ENCODE results near the gene HIGD2B. TPM values are rescaled to one million over a fixed set of nuclear protein-coding genes. Genes with fewer than 3 reads are reported as not detected.

HIGD2B gene
- polyA plus RNA-seq, 2 of the 4 experiments (the other 2 are of a cell fraction) = not detected

- no peak for FAIRE-seq
- H3K4me2 ChIP-seq = no peak overlapping the region
- H3K9me3 ChIP-seq = no peaks in the 10 kb centered on the region
- H3K27ac ChIP-seq = no peak overlapping the region
- no peak for ATAC-seq
- H3K4me1 ChIP-seq = no peaks in the 10 kb centered on the region
- ChIA-PET CTCF (interaction anchor here (0.7 to 8.6 kb wide), 4 partner anchors 9 to 534 kb away, joined by 3 to 71 read pairs (median 4); no protein-coding TSS in a partner anchor), POLR2A (interaction anchor here (1.0 kb wide), 1 partner anchor 46 kb away, joined by 3 read pairs; the partner anchor contains the start of genes BBS4 and HIGD2B)
- no peak overlapping the region for H3K4me3 ChIP-seq
- no peak for DNase-seq (ENCODE audit: low read depth in 1 of 2, low spot score in 1 of 2)
- no peak for TF ChIP-seq CBX2 (IDR thresholded peaks at IDR 0.05; ENCODE audit: borderline replicate concordance, low read depth)
- no peak for TF ChIP-seq NR3C1 (IDR thresholded peaks at IDR 0.05)
- TF ChIP-seq EP300 (IDR thresholded peaks at IDR 0.05) = no peak
- no peak for TF ChIP-seq CBX8 (IDR thresholded peaks at IDR 0.05)
- TF ChIP-seq ELK1 (IDR thresholded peaks at IDR 0.05; ENCODE audit: low read depth, low read length) = no peak
- no peak for TF ChIP-seq CHD4 (IDR thresholded peaks at IDR 0.05; ENCODE audit: borderline replicate concordance)
- TF ChIP-seq CHD2 (IDR thresholded peaks at IDR 0.05; ENCODE audit: low read length, partially characterized antibody) = no peak
- no peak for TF ChIP-seq RFX5 (IDR thresholded peaks at IDR 0.05)
- TF ChIP-seq ZSCAN20 (CRISPR knock-in tag; IDR thresholded peaks at IDR 0.05) = no peak
- no peak for TF ChIP-seq REST (IDR thresholded peaks at IDR 0.05)
- no peak for TF ChIP-seq RARB (CRISPR knock-in tag; IDR thresholded peaks at IDR 0.05)
- no peak for TF ChIP-seq RAD21 (conservative IDR thresholded peaks at IDR 0.05 in 1 of 2, IDR thresholded peaks at IDR 0.05 in 1 of 2)
- TF ChIP-seq NPAS2 (CRISPR knock-in tag; IDR thresholded peaks at IDR 0.05; ENCODE audit: borderline replicate concordance) = no peak
- TF ChIP-seq BCL3 (IDR thresholded peaks at IDR 0.05) = no peak
- TF ChIP-seq JUN (IDR thresholded peaks at IDR 0.05) = no peak
- TF ChIP-seq MYC (IDR thresholded peaks at IDR 0.05; ENCODE audit: borderline replicate concordance, low read length) = no peak
- TF ChIP-seq CTCF (IDR thresholded peaks at IDR 0.05) = no peak
- TF ChIP-seq CEBPB (IDR thresholded peaks at IDR 0.05) = no peak
- no peak for TF ChIP-seq HOXA7 (CRISPR knock-in tag; IDR thresholded peaks at IDR 0.05)
- no peak for TF ChIP-seq FOSL2 (IDR thresholded peaks at IDR 0.05)
- no peak for TF ChIP-seq FOSL2 (CRISPR knock-in tag; IDR thresholded peaks at IDR 0.05)
Measured at GRCh38 chr15:72732086-72732485, 46.1 kb upstream of the HIGD2B start.

Data from A549 (cell line).